ENCODE data around the gene CYP4V2.

Gene CYP4V2

DNA sequence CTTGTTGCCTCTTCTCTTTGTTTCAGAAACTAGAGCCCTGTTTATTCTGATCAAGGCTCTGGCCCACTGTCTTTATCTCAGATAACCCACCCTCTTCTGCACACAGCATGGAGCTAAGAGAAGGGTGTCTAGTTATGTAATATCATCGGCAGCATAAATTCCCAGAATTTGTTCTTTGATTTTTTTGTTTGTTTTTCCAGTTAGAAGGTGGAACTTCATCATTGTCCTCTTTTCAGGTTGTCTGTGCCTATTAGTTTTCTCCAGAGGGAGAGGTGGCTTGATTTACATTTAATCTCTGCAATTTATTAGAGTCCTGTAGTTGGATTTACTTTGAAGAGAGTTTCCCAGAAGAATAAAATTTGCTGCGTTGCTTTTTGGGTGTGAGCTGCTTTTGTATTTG is 59.4 kb downstream of the CYP4V2 start:
- Mint-ChIP-seq H3K27me3 (no peaks in the 10 kb centered on the region), H3K27ac (no peak overlapping the region), H3K9me3 (no peaks in the 10 kb centered on the region), H3K4me1 (ENCODE audit: low read depth) (no peaks in the 10 kb centered on the region), H3K36me3 (ENCODE audit: low read depth) (no peaks in the 10 kb centered on the region), H3K4me3 (no peak overlapping the region)
- intact Hi-C loops (cut with micrococcal nuclease), result no loop called here

DNA sequence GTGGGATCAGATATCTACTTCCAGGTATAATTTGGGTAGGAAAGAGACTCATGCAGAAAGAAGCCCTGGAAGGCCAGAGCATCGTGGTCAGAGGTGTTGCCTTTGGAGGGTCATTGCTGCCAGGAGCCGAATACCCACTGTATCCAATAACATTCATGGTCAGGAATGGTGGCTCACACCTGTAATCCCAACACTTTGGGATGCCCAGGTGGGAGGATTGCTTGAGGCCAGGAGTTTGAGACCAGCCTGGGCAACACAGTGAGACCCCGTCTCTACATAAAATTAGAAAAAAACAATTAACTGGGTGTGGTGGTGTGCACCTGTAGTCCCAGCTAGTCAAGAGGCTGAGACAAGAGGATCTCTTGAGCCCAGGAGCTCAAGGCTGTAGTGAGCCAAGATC is 63.8 kb downstream of the CYP4V2 start:
- Mint-ChIP-seq H3K4me1 (ENCODE audit: low read depth) (no peaks in the 10 kb centered on the region), H3K27me3 (no peaks in the 10 kb centered on the region), H3K27ac (no peak overlapping the region), H3K36me3 (ENCODE audit: low read depth) (no peaks in the 10 kb centered on the region), H3K9me3 (no peaks in the 10 kb centered on the region), H3K4me3 (no peak overlapping the region)
- intact Hi-C loops (cut with micrococcal nuclease), result no loop called here

DNA sequence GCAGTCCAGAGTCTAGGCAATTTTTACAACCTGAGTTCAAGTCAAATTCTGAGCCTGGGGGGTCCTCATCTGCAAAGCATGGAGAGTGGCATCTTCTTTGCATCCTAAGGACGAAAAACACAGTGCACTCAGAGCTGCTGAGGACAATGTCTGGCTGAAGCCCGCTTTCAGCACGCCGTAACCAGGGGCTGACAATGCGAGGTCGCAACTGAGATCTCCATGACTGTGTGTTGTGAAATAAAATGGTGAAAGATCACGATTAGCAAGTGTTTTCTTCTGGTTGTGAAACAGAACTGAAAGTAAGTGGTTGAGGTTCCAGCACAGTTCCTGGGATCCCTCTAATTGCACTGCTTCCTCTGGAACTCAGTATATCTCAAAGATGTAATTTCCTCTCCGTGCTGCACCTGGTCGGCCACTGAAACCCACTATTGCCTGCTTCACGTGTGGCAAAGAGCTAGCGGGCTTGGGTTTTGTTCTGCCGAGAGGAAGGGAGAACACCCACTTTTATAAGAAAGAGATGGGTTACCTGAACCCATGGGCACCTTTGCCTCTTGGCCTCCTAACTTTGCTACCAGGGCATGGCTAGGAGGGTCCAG is 66.9 kb downstream of the CYP4V2 start:
- Mint-ChIP-seq H3K27me3 (no peaks in the 10 kb centered on the region), H3K4me3 (no peak overlapping the region), H3K36me3 (ENCODE audit: low read depth) (no peaks in the 10 kb centered on the region), H3K27ac (no peak overlapping the region), H3K4me1 (ENCODE audit: low read depth) (no peaks in the 10 kb centered on the region), H3K9me3 (no peaks in the 10 kb centered on the region)
- intact Hi-C loops (cut with micrococcal nuclease), result no loop called here

DNA sequence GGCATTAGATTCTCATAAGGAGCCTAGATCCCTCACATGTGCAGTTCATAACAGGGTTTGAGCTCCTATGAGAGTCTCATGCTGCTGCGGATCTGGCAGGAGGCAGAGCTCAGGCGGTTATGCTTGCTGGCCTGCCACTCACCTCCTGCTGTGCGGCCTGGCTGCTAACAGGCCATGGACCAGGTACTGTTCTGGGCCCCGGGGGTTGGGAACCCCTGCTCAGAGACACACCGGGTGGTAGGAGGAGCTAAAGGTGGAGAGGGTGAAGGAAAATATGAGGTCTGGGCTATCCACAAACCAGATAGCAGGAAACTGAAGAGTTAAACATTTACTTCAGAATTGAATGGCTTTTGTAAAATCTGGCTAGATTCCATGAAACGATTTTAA is 68.7 kb downstream of the CYP4V2 start:
- intact Hi-C loops (cut with micrococcal nuclease), result no loop called here
- no peaks in the 10 kb centered on the region for H3K9me3 Mint-ChIP-seq
- no peaks in the 10 kb centered on the region for H3K36me3 Mint-ChIP-seq (ENCODE audit: low read depth)

More for the DNA sequence above, 68.7 kb downstream of the CYP4V2 start:
- peaks cover 2% of the 10 kb centered on the region for H3K27me3 Mint-ChIP-seq
- H3K4me3 Mint-ChIP-seq, result no peak overlapping the region
- no peak overlapping the region for H3K27ac Mint-ChIP-seq
- no peaks in the 10 kb centered on the region for H3K4me1 Mint-ChIP-seq (ENCODE audit: low read depth)

Data from dendritic cell treated with granulocyte-macrophage colony-stimulating factor and Interleukin-4, amounts not matched to agents 40 ng/mL and 50 ng/mL, for 4 days (primary cell).